ENCODE data around the gene TM7SF2.

The TM7SF2 gene

DNA sequence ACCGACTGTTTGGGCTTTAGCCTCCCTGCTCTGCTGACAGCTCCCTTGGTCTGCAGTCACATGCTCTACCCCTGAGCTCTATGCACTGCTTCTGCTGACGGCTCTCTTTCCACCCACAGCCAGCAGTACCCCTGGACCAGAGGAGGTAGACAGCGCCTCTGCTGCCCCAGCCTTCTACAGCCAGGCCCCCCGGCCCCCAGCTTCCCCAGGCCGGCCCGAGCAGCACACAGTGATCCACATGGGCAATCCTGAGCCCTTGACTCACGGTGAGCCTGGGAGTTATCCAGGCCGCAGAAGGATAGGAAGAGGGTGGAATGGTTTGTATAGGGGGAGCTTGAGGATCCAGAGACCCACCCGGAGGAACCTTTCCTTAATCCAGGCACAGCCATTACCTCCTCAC, 24.9 kb upstream of the TM7SF2 start:
- intact Hi-C loops (cut with DNase I), result no loop called here
- DNase-seq, result no peak

DNA sequence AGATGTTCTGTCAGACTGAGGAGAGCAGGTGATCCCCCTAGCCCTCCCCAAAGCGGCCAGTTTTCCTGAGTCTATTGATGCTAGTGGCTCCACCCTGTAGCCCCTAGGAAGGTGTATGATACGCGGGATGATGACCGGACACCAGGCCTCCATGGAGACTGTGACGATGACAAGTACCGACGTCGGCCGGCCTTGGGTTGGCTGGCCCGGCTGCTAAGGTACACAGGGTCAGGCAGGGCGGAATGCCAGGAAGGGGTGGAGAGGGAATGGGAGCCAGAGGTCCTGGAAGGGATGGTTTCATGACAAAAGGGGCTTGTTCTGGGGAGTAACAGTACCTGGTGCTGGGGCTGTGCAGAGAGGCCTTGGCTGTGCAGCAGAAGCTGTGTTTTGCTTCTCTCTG, 24.5 kb upstream of the TM7SF2 start:
- intact Hi-C loops (cut with DNase I), result no loop called here
- no peak for DNase-seq

DNA sequence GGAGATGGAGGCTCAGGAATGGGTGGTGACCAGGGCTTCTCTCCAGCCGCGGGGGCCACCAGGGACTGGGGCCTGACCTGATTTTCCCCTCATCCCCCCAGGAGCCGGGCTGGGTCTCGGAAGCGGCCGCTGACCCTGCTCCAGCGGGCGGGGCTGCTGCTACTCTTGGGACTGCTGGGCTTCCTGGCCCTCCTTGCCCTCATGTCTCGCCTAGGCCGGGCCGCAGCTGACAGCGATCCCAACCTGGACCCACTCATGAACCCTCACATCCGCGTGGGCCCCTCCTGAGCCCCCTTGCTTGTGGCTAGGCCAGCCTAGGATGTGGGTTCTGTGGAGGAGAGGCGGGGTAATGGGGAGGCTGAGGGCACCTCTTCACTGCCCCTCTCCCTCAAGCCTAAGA, 23.8 kb upstream of the TM7SF2 start:
- DNase-seq, result no peak
- intact Hi-C loops (cut with DNase I), result no loop called here

DNA sequence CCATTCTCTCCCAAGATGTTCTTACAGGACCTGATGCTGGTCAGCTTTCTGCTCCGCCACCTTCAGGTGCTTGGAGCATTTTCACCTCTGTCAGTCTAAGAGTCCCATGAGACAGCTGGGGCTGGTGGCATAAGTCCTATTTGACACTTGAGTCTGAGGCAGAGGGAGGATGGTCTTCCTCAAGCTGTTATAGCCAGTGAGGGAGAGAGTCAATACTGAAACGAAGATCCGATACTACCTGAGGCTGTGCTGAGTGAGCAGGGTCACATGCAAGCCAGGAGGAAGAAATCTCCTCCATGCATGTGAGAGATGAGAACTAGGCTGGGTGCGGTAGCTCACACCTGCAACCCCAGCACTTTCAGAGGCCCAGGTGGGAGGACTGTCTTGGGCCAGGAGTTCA, 22.1 kb upstream of the TM7SF2 start:
- no peak for DNase-seq
- intact Hi-C loops (cut with DNase I), result no loop called here

DNA sequence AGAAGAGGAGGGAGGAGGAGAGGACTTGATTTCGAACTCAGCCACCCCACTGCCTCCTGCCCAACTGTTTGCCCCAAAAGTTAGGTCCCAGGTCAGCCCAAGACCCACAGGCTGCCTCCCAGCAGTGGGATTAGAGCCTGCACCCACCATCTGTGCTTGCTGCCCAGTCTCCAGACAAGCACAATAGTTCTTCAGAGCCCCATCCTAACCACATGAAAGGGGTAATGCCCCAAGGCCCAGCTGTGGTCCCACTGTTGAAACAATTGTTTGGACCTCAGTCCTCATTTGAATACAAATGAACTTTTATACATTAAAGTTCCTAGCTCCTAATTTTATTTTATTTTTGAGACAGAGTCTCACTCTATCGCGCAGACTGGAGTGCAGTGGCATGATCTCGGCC, 21.0 kb upstream of the TM7SF2 start:
- intact Hi-C loops (cut with DNase I), result no loop called here
- DNase-seq, result peak in 30 of 42 donors; percentile 16 to 76 (median 51)

DNA sequence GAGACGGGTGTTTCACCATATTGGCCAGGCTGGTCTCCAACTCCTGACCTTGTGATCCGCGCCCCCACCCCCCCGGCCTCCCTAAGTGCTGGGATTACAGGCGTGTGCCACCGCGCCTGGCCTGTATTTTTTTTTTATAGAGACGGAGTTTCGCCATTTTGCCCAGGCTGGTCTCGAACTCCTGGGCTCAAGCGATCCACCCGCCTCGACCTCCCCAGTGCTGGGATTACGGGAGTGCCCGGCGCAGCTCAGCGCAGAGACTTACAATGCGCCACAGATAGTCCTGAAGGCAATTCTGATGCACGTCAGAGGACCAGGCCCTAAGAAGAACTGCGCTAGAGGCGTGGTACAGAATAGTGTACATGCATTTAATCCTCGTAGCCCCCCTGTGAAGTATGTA, 16.2 kb upstream of the TM7SF2 start:
- intact Hi-C loops (cut with DNase I), result no loop called here
- DNase-seq, result no peak

DNA sequence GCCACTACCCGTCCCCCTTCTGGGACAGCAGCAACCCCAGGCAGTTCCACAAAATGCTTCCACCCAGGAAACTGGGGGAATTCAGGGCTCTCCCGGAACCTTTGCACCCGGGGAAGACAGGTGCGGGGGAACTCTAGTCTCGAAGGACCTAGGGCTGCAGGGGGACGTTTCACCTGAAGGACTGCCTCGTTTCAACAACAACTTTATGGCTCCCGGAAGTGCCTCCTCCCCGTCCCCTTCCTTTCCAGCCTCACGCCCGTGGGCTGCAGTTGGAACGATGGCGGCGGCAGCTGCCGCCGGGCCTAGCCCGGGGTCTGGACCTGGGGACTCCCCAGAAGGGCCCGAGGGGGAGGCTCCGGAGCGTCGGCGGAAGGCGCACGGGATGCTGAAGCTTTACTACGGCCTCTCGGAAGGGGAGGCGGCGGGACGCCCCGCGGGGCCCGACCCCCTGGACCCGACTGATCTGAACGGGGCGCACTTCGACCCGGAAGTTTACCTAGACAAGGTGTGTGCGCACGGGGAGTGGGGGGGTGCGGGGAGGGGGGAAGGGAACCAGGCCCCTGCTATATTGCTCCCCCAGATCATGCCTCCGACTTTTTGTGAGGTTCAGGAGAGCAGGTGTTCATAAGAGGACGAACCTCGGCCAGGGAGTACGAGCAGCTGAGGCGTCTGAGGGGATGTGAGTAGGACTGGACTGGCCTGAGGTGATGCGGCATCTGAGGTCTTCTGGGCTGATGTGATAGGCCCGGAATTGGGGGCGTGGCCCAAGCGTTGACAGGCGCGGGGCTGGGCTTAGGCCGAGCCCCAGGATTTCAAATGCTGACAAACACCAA, 15.5 kb upstream of the TM7SF2 start, which contains the start of gene VPS51:
VPS51 (plus strand) TSS at position 241 of the 833 bp plus-strand sequence; CDS start at position 278, 37 bp downstream.
- intact Hi-C loops (cut with DNase I), result loop anchor here (1.0 kb wide), 1 partner anchor 12 kb away; the partner anchor contains the start of genes CDCA5 and ZFPL1
- peak; percentile 78 to 95 (median 88) for DNase-seq

DNA sequence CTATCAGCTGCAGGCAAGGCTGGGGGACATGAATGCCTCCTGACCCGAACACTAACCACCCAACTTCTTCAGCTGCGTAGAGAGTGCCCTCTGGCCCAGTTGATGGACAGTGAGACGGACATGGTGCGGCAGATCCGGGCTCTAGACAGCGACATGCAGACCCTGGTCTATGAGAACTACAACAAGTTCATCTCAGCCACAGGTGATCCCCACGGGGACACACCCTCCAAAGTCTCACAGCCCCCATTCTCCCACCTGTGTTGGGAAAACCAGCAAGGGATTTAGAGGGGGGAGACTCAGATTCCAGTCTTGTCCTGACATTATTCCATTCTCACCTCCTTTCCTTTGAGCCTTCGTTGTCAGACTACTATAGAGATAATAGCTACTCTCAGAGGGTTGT, 14.7 kb upstream of the TM7SF2 start:
- DNase-seq, result peak in 1 of 42 donors; percentile 29
- intact Hi-C loops (cut with DNase I), result loop anchor here (1.0 kb wide), 1 partner anchor 13 kb away; the partner anchor contains the start of genes CDCA5 and ZFPL1

DNA sequence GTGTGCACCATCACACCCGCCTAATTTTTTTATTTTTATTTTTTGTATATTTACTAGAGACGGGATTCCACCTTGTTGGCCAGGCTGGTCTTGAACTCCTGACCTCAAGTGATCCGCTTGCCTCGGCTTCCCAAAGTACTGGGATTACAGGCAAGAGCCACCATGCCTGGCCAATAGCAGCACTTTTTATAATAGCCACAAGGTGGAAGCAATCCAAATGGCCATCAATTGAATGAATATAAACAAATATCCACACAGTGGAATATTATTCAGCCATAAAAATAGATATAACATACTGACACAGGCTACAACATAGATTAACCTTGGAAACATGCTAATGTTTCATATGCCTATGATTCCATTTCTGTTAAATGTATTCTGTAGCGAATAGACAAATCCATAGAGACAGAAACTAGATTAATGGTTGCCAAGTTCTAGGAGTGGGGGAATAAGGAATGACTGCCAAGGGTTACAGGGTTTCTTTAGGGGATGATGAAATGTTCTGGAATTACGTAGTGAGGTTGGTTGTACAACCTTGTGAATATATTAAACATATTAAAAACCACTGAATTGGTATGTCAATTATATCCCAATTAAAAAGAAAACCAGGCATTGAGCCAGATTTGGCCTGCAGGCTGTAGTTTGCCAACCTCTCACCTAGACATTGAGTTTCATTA, 10.9 kb upstream of the TM7SF2 start:
- no peak for DNase-seq
- intact Hi-C loops (cut with DNase I), result no loop called here

DNA sequence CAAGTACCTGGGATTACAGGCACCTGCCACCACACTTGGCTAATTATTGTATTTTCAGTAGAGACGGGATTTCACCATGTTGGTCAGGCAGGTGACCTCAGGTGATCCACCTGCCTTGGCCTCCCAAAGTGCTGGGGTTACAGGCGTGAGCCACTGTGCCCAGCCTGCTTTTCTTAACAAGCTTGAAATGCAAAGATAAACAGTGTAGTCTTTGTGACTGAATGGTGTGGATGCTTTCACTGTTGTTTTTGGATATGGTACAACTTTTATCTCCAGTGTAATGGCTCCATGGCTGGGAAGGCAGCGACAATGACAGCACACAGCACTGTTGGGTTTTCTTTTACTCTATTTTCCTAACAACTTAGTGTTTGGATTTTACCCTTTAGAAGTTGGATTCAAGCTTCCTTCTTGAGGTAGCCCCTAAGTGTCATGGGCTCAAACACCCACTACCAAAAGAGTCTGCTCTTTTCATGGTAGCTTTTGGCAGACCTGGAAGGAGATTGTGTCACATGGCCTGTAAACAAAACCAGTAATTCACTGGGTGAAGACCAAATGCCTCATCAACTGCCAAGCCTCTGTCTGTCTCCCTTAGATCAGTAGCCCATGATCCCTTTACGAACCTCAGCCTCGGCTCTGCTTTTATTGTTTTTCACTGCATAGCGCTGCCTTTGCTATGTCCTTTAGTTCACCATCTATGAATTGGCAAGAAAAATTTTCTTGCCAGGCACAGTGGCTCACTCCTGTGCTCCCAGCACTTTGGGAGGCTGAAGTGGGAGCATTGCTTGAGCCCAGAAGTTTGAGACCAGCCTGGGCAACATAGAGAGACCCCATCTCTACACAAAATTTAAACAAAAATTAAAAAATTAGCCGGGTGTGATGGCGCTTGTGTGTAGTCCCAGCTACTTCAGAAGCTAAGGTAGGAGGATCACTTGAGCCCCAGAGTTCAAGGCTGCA, 9.3 kb upstream of the TM7SF2 start:
- peak in 19 of 42 donors; percentile 25 to 84 (median 55) for DNase-seq
- intact Hi-C loops (cut with DNase I), result no loop called here

DNA sequence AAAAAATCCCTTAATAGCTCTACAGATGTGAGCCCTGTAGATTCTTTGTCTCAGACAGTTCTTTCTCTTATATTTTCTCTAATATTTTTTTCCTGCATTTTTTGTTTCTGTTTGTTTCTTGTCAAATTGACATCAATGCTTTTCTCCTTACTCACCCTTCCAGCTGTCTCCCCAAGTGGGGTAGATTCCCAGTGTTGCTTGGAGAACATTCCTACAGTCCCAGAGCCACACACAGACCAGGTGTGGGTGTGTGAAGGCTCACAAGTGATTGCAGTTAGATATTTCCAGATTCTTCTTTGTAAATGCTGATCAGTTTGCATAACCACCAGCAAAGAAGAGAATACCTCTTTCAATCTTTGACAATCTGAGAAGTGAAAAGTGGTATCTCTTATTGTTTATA, 8.2 kb upstream of the TM7SF2 start:
- intact Hi-C loops (cut with DNase I), result no loop called here
- DNase-seq, result no peak

DNA sequence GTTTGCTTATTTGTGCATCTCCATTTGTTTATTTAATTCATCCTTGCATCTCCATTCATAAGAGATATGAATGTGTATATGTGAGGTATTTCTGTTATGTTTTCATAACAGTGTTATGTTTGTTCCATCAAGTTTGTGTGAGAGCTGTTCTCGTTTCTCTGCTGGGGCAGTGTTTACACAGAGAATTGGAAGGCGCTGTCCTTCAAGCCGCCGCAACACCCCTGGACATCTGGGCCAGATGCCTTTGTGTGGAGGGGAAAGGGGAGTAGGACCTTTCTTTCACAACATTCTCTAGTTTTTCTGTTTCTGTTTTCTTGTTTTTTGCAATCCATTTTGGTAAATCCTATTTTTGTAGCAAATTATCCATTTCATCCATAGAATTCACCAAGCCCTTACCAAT, 7.0 kb upstream of the TM7SF2 start:
- DNase-seq, result peak in 5 of 42 donors; percentile 33 to 59 (median 48)
- intact Hi-C loops (cut with DNase I), result no loop called here

DNA sequence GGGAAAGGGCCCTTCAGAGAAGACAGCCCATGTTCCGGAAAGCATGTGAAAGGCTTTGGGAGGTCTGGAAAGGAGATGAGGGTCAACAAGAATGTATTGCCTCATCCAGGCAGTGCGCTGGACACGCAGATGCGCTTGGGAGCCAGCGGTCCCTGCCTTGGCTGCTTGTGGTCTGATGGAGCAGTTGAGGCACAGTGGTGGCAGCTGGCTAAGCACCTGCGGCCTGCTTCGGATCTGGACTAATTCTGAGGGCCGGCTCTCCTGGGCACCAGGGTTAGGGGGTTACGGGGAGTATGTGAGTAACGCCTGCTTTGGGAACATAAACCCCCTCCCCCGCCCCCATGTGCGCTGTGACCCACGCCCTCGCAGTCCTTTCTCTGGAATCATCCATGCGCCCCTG, 4.6 kb upstream of the TM7SF2 start:
- no peak for DNase-seq
- intact Hi-C loops (cut with DNase I), result no loop called here

DNA sequence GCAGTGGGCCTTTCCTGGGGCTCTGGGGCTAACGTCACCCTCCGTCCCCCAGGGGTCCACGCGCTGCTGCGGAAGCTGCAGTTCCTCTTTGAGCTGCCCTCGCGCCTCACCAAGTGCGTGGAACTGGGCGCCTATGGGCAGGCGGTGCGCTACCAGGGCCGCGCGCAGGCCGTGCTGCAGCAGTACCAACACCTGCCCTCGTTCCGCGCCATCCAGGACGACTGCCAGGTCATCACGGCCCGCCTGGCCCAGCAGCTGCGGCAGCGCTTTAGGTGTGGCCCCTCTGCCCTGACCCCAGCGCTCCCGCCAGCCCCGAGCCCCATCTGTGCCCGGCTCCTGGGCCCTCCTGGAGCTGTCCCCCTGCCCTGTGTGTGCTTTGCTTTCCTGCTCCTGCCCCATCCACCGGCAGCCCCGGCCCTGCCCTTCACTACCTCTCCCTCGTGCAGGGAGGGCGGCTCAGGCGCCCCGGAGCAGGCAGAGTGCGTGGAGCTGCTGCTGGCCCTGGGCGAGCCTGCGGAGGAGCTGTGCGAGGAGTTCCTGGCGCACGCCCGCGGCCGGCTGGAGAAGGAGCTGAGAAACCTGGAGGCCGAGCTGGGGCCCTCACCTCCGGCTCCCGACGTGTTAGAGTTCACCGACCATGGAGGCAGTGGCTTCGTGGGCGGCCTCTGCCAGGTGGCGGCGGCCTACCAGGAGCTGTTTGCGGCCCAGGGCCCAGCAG, 3.8 kb upstream of the TM7SF2 start:
- DNase-seq, result no peak
- intact Hi-C loops (cut with DNase I), result no loop called here

DNA sequence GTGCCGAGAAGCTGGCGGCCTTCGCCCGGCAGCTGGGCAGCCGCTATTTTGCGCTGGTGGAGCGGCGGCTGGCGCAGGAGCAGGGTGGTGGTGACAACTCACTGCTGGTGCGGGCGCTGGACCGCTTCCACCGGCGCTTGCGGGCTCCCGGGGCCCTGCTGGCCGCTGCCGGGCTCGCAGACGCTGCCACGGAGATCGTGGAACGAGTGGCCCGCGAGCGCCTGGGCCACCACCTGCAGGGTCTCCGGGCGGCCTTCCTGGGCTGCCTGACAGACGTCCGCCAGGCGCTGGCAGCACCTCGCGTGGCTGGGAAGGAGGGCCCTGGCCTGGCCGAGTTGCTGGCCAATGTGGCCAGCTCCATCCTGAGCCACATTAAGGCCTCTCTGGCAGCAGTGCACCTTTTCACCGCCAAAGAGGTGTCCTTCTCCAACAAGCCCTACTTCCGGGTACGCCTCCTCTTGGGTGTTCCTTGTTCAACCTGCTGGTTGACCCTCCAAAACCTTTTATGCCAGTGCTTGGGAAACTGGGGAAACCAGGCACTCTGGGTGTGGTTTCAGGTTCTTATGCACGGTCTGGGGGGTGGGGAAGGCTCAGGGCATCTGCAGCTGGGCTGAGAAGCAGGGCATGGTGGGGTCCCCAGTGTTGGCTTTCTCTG, 3.1 kb upstream of the TM7SF2 start:
- DNase-seq, result no peak
- intact Hi-C loops (cut with DNase I), result no loop called here

DNA sequence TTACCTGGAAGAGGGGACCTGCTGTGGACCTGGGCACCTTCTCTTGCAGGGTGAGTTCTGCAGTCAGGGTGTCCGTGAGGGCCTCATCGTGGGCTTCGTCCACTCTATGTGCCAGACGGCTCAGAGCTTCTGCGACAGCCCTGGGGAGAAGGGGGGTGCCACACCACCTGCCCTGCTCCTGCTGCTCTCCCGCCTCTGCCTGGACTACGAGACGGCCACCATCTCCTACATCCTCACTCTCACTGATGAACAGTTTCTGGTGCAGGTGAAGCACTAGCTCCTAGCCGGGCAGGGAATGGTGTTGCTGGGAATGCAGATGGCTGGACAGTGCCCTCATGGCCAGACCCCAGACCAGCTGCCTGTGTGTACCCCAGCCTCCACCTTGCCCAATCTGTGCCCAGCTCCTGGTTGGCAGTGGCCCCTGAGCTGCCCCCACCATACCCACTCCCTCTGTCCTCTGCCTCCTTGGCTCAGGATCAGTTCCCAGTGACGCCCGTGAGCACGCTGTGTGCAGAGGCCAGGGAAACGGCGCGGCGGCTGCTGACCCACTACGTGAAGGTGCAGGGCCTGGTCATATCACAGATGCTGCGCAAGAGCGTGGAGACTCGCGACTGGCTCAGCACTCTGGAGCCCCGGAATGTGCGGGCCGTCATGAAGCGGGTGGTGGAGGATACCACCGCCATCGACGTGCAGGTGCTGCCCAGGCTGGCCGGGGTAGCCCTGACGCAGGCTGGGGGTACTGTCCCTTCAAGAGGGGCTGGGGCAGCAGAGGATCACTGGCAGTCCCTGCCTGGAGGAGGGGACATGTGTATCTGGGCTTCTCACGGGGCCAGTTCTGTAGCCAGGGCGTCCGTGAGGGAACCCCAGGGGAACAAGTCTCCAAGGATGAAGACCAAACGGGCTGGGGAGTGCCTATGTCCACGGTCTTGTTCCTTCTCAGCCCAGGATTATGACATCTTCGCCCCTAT, 2.2 kb upstream of the TM7SF2 start:
- intact Hi-C loops (cut with DNase I), result loop anchor here (10.0 kb wide), 1 partner anchor 185 kb away; the partner anchor contains the start of gene PPP2R5B
- DNase-seq, result no peak

DNA sequence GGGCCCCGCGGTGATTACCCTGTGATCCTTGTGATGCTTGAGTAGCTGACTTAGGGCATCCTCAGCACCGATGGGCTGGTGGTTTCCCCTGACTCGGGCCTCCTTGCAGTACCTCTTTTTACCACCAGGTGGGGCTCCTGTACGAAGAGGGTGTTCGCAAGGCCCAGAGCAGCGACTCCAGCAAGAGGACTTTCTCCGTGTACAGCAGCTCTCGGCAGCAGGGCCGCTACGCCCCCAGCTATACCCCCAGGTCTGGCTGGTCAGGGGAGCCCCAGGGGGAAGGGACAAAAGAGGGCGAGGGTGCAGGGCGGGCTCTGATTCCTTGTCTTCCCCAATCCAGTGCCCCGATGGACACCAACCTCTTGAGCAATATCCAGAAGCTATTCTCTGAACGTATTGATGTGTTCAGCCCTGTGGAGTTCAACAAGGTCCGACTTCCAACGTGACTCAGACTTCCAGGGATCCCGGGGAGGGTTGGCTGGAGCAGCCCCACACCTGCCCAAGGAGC, 1.3 kb upstream of the TM7SF2 start:
- intact Hi-C loops (cut with DNase I), result loop anchor here (10.0 kb wide), 1 partner anchor 186 kb away; the partner anchor contains the start of gene PPP2R5B
- DNase-seq, result peak; percentile 70 to 98 (median 93)

All from head of caudate nucleus (tissue), 42 donors.